Measurements from ENCODE around the gene ABCC2.

DNA sequence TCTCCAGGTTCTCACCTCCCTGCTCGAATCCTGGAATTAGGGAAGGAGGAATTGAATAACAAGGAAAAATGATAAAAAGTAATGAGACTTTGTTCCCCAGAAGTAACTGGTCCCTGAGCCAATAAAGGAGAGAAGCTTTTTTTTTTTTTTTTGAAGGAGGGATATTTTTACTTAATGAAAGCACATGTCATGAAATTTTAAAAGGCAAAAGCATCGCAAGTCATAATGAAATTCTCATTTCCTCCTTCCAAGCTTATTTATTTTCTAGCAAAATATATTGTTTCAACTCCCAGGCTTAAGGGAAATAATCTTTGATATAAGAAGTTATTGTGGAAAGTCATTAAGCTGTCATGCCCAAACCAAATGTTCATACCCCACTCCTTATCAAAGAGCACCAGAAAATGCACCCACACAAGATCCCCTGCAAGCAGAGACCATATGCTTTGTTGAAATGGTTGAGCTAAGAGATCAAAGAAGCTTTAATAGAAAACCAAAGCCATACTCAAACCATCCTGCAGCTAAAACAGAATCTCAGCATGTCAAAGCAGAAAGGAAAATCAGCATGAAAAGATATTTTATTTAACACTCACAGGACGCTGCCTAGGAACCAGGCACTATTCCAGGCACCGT is 16.7 kb upstream of the ABCC2 start:
- 0 out of 2 replicates have a peak, but pooled peaks have one; percentile 12 for TF ChIP-seq CREB1 (IDR thresholded peaks at IDR 0.05; ENCODE audit: low read depth)
- no peak for TF ChIP-seq CEBPB (IDR thresholded peaks at IDR 0.05)
- TF ChIP-seq, protein P1, sequence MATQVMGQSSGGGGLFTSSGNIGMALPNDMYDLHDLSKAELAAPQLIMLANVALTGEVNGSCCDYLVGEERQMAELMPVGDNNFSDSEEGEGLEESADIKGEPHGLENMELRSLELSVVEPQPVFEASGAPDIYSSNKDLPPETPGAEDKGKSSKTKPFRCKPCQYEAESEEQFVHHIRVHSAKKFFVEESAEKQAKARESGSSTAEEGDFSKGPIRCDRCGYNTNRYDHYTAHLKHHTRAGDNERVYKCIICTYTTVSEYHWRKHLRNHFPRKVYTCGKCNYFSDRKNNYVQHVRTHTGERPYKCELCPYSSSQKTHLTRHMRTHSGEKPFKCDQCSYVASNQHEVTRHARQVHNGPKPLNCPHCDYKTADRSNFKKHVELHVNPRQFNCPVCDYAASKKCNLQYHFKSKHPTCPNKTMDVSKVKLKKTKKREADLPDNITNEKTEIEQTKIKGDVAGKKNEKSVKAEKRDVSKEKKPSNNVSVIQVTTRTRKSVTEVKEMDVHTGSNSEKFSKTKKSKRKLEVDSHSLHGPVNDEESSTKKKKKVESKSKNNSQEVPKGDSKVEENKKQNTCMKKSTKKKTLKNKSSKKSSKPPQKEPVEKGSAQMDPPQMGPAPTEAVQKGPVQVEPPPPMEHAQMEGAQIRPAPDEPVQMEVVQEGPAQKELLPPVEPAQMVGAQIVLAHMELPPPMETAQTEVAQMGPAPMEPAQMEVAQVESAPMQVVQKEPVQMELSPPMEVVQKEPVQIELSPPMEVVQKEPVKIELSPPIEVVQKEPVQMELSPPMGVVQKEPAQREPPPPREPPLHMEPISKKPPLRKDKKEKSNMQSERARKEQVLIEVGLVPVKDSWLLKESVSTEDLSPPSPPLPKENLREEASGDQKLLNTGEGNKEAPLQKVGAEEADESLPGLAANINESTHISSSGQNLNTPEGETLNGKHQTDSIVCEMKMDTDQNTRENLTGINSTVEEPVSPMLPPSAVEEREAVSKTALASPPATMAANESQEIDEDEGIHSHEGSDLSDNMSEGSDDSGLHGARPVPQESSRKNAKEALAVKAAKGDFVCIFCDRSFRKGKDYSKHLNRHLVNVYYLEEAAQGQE (IDR thresholded peaks at IDR 0.05; ENCODE audit: low read depth), result no peak
- no peak for TF ChIP-seq TEAD4 (IDR thresholded peaks at IDR 0.05)
- TF ChIP-seq FOXM1 (IDR thresholded peaks at IDR 0.05; ENCODE audit: borderline replicate concordance, low read depth), result no peak
